NT2/D1 (cell line): ENCODE measurements around the gene TBC1D7.

Experiments
- DNase-seq: peaks from one replicate; pipeline ENCODE4 v3.0.0-alpha.2; 2011; ENCODE audit warnings: low read depth, low spot score
- H3K27me3 ChIP-seq: 2 replicates; pipeline ENCODE4 v1.6.0; 2011; ENCODE audit warnings: mild to moderate bottlenecking; ENCODE audit not compliant: insufficient read length, insufficient read depth
- H3K36me3 ChIP-seq: 2 replicates; pipeline ENCODE4 v1.6.1; 2011; ENCODE audit warnings: mild to moderate bottlenecking, low read length, mixed read lengths; ENCODE audit not compliant: insufficient read depth, insufficient read length
- H3K4me1 ChIP-seq: 2 replicates; pipeline ENCODE4 v1.5.1; 2011; ENCODE audit not compliant: insufficient read depth, insufficient read length
- H3K4me3 ChIP-seq: 2 replicates; pipeline ENCODE4 v1.5.1; 2011; ENCODE audit warnings: low read depth; ENCODE audit not compliant: insufficient read length
- H3K9ac ChIP-seq: 2 replicates; pipeline ENCODE4 v1.6.0; 2011; ENCODE audit warnings: low read depth; ENCODE audit not compliant: insufficient read length
- H3K9me3 ChIP-seq: 2 replicates; pipeline ENCODE4 v1.5.1; 2011; ENCODE audit warnings: mild to moderate bottlenecking, low read length; ENCODE audit not compliant: insufficient read depth
- SUZ12 ChIP-seq: IDR thresholded peaks from 2 replicates; pipeline ENCODE4 v1.6.1; 2011; ENCODE audit not compliant: insufficient read length, insufficient read depth; ENCODE audit errors: extremely low read depth
- YY1 ChIP-seq: IDR thresholded peaks from 2 replicates; pipeline ENCODE4 v1.6.1; 2011; ENCODE audit not compliant: insufficient read length, insufficient read depth
- ZNF274 ChIP-seq: IDR thresholded peaks from 2 replicates; pipeline ENCODE4 v1.6.1; 2011; ENCODE audit warnings: mild to moderate bottlenecking, low read depth, low read length

Gene TBC1D7

DNA sequence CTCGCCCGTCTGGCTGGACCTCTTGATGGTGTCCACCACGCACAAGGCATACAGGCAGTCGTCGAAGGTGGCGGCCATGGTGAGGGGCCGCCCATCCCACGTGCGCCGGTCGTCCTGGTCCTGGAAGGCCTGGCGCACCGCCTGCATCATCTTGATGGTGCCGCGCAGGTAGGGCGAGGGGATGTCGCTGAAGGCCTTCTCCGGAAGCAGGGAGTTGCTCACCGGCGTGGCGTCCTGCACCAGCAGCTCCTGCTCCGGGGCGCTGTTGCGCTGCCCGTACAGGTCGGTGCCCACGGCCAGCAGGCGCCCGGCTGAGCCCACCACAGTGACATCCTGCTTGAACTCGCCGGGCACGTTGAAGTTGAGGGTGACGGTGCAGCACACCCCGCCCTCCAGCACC is 36.5 kb upstream of the TBC1D7 start:
- no peak for DNase-seq
- H3K9ac ChIP-seq: no peak overlapping the region
- H3K36me3 ChIP-seq: peaks cover 12% of the 10 kb centered on the region
- H3K9me3 ChIP-seq: no peaks in the 10 kb centered on the region
- TF ChIP-seq YY1: no peak
- no peak for TF ChIP-seq SUZ12
- TF ChIP-seq ZNF274: no peak
- no peaks in the 10 kb centered on the region for H3K4me1 ChIP-seq
- H3K4me3 ChIP-seq: no peak overlapping the region
- H3K27me3 ChIP-seq: no peaks in the 10 kb centered on the region

DNA sequence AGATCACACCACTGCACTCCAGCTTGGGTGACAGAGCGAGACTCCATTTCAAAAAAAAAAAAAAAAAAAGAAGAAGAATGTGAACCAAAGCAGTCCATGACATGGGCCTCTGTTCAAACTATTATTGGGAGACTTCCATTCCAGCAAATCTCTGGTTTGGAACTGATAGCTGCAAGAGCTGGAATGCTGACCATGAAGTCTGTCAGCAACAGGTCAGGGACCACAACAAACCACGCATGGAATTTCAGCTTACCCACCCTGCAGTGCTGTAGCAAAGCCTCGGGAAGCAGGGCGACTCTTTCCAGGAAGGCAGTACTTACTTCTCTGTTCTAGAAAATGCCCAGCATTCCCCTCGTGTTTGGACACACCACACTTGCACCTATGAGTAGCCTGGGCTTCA is 34.1 kb upstream of the TBC1D7 start:
- no peaks in the 10 kb centered on the region for H3K9me3 ChIP-seq

DNA sequence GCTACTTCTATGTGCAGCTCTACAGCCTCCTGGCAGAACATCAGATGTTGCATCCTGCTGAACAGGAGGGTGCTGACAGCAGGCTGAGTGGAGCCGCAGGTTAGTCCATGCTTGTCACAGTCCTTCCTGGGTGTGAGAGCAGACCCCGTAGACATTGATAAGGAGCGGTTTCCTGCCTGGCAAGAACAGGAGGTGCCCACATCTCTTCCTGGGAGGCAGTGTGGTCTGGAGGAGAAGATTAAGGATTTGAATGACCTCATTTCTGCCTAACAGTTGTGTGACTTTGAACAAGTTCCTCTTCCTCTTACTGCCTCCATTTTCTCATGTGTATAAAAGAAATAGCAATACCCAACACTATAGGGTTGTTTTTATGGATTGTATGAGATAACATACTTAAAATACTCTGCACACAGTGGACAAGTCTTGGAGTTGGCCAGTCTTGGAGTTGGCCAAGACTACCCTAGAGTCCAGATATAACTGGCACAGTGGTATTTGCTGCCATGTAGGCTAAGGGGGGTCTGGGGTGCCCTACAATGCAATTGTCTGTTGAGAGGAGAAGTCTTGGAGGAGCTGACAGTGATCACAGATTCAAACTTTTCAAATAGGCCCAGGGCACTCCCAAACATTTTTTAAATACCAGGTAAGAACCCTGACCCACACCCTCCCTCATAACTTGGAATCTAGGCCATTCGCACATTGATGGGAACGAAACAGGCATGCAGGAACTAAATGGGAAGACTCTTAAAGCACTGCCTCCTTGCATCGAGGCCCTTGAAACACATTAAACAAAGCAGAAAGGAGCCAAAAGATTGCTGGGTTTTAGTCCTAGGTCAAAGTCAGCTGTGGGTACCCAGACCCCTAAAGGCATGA is 32.6 kb upstream of the TBC1D7 start:
- TF ChIP-seq ZNF274 (no peak), SUZ12 (no peak), YY1 (no peak)
- Histone ChIP-seq H3K4me3 (no peak overlapping the region), H3K36me3 (peaks cover 12% of the 10 kb centered on the region), H3K9me3 (no peaks in the 10 kb centered on the region), H3K4me1 (peaks cover 9% of the 10 kb centered on the region), H3K27me3 (no peaks in the 10 kb centered on the region), H3K9ac (no peak overlapping the region)
- DNase-seq: no peak

More for the DNA sequence above, 34.1 kb upstream of the TBC1D7 start:
- Histone ChIP-seq H3K36me3 (peaks cover 12% of the 10 kb centered on the region), H3K4me3 (no peak overlapping the region), H3K9ac (no peak overlapping the region), H3K4me1 (peaks cover 7% of the 10 kb centered on the region), H3K27me3 (no peaks in the 10 kb centered on the region)
- TF ChIP-seq ZNF274: no peak
- no peak for TF ChIP-seq YY1
- no peak for TF ChIP-seq SUZ12
- no peak for DNase-seq

DNA sequence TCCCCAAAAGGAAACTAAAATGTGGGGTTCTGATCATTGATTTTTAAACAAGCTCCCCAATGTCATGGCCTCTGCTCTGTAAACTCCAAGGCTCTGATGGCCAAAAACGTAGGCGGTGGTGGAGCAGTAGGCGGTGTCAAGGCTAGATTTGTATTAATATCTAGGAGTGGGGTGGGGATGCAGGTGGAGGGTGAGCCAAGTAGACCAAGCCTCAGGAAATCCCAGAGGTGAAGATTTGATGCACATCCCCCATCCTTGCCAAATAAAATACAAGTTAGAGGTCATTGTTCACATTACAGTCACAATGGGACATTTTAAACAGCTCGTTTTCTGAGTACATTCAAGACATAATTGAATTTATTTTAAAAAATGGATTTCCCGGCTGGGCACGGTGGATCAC is 30.9 kb upstream of the TBC1D7 start:
- Histone ChIP-seq H3K9ac (no peak overlapping the region), H3K27me3 (no peaks in the 10 kb centered on the region), H3K9me3 (no peaks in the 10 kb centered on the region), H3K4me3 (no peak overlapping the region), H3K36me3 (peaks cover 1% of the 10 kb centered on the region), H3K4me1 (peaks cover 9% of the 10 kb centered on the region)
- no peak for DNase-seq
- TF ChIP-seq ZNF274 (no peak), YY1 (no peak), SUZ12 (no peak)

DNA sequence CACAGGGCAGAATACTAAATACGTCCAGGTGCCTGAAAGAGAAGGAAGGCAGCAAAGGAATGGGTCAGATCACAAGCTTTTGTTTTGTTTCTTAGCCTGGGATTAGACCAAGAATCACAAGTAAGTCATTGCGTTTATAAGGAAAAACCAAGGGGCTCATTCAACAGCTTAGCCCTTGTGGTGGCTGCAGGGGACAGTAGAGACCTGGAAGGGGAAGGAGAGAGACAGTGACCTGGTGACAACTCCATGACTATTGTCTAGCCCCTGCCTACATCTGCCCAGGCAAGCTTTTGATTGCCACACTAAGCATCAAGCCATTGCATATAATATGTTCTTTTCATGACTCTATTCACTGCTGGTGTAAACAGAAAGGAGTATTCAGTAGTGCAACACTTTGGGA is 30.2 kb upstream of the TBC1D7 start:
- H3K9ac ChIP-seq: no peak overlapping the region
- peaks cover 12% of the 10 kb centered on the region for H3K4me1 ChIP-seq
- no peaks in the 10 kb centered on the region for H3K9me3 ChIP-seq
- H3K27me3 ChIP-seq: no peaks in the 10 kb centered on the region
- no peak overlapping the region for H3K4me3 ChIP-seq
- no peak for TF ChIP-seq ZNF274
- TF ChIP-seq SUZ12: no peak
- no peak for TF ChIP-seq YY1
- no peak for DNase-seq
- no peaks in the 10 kb centered on the region for H3K36me3 ChIP-seq

DNA sequence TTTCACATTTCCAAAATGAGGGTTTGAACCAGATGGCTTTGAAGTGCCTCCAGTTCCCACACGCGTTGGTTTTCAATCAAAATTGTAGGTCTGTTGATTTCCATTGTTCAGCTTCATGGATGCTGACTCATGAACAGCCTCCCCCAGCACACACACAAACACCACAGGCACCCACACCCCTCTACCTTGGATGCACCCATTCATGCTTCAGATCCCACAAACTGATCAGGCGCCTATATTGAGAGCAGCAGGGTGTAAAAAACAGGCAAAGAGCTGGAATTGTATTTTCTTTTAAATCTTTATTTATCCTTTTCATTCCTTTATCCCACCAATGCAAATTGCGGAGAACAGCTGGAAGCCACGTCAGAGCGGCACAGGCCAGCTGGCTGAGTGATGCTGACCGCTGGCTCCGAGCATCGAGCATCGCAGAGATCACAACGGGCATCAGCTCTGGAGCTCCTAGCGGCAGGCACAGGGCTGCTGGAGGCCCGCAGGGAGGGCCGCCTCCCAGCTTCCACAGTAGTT is 29.3 kb upstream of the TBC1D7 start:
- Histone ChIP-seq H3K36me3 (no peaks in the 10 kb centered on the region), H3K27me3 (no peaks in the 10 kb centered on the region), H3K4me3 (no peak overlapping the region), H3K9me3 (no peaks in the 10 kb centered on the region), H3K4me1 (peaks cover 12% of the 10 kb centered on the region), H3K9ac (no peak overlapping the region)
- TF ChIP-seq SUZ12 (no peak), ZNF274 (no peak), YY1 (no peak)
- DNase-seq: no peak

DNA sequence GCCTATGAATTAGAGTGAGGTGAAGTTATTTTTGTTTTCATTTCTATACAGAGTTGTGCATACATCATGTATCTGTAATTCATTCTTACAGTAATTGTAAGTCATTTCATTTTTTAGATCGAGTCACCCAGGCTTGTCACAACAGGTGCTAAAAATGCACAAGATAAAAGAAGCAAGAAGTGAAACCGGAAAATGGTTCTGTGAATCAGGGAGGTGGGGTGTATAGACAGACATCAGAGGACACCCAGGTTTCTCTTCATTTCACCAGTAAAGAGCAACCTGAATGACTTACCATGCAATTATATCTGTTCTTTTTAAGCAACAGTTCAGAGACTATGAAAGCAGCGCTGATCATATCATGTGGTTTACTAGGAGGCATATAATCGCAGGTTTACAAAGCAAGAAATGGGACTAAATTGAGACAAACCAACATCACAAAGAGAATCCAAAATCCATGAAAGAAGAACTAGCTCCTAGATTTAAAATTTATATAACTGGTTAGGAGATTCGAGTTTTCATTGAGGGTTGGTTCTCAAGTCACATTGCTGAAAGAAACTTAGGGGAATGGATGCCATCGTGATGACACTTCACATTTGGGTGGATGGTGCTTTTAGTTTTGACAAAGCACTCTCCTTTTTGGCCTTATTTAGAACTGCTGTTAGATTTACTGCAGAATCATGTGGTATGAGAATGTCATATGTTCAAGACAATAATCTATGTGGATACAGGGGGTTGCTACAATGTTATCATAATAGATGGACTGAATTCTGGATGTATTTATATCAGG is 27.9 kb upstream of the TBC1D7 start:
- no peak overlapping the region for H3K4me3 ChIP-seq
- H3K9ac ChIP-seq: no peak overlapping the region
- no peak for DNase-seq

More for the DNA sequence above, 27.9 kb upstream of the TBC1D7 start:
- Histone ChIP-seq H3K4me1 (peaks cover 12% of the 10 kb centered on the region), H3K27me3 (no peaks in the 10 kb centered on the region), H3K9me3 (no peaks in the 10 kb centered on the region), H3K36me3 (no peaks in the 10 kb centered on the region)
- TF ChIP-seq ZNF274 (no peak), SUZ12 (no peak), YY1 (no peak)
